Measurements from ENCODE around the gene CSMD2. TPM values are rescaled to one million over a fixed set of nuclear protein-coding genes. Genes with fewer than 3 reads are reported as not detected.

The CSMD2 gene
- total and polyA plus RNA-seq, 8 donors = 0.20 to 0.81 (median 0.47) TPM

DNA sequence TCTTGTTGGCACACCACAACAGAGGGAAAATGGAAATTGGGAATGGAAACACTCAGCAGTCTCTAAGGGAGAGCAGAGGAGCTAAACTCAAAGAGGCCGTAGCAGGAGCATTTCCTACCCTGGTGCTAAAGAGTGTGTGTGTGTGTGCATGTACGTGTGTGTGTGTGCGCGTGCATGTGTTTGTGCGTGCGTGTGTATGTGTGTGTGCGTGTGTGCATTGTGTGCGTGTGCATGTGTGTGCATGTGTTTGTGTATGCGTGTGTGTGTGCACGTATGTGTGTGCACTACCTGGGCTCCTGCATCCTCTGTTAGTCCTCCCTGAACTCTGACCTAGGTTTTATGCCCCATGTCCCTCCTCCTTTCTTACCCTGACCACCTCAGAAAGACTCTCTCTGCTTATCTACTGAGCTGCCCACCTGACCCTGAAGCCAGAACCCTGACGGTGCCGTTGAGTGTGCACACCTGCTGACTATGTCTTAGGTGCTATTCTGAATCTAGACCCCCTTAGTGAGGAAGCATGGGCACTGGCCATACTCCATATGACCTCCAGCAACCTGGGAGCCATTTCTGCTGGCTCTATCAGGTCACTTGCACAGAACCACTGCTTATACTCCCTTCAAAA lies 458.3 kb downstream of the CSMD2 start:
- TF ChIP-seq, protein P1, sequence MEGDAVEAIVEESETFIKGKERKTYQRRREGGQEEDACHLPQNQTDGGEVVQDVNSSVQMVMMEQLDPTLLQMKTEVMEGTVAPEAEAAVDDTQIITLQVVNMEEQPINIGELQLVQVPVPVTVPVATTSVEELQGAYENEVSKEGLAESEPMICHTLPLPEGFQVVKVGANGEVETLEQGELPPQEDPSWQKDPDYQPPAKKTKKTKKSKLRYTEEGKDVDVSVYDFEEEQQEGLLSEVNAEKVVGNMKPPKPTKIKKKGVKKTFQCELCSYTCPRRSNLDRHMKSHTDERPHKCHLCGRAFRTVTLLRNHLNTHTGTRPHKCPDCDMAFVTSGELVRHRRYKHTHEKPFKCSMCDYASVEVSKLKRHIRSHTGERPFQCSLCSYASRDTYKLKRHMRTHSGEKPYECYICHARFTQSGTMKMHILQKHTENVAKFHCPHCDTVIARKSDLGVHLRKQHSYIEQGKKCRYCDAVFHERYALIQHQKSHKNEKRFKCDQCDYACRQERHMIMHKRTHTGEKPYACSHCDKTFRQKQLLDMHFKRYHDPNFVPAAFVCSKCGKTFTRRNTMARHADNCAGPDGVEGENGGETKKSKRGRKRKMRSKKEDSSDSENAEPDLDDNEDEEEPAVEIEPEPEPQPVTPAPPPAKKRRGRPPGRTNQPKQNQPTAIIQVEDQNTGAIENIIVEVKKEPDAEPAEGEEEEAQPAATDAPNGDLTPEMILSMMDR (IDR thresholded peaks at IDR 0.05) = no peak
- Histone ChIP-seq H3K36me3 (no peaks in the 10 kb centered on the region), H3K4me1 (no peaks in the 10 kb centered on the region), H3K27me3 (peaks cover 0 to 20% of the 10 kb centered on the region in 2 donors), H3K9me3 (no peaks in the 10 kb centered on the region), H3K4me3 (no peak overlapping the region), H3K27ac (no peak overlapping the region)
- intact Hi-C loops (cut with DNase I) = no loop called here
- DNase-seq (no peak), ATAC-seq (no peak)

DNA sequence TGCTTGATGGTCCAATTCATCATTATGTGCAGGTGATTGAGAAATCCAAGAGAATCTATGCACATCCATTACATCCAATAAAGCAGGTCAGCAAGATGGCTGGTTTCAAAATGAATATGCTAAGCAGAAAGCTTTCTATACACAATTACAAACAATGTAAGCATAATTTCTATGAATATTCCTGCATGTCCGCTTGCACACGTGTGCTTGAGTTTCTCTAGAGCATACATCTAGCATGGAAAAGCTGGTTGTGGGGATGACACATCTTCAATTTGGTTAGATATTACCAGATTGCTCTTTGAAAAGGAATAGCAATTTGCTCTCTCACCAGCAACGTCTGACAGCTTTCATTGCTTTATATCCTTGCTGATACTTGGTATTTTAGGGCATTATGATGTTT lies 461.6 kb downstream of the CSMD2 start:
- intact Hi-C loops (cut with DNase I) = no loop called here
- H3K4me1 ChIP-seq = no peaks in the 10 kb centered on the region
- DNase-seq = no peak
- TF ChIP-seq, protein P1 (IDR thresholded peaks at IDR 0.05) = no peak
- no peak overlapping the region for H3K4me3 ChIP-seq
- H3K27me3 ChIP-seq = peaks cover 0 to 13% of the 10 kb centered on the region in 2 donors
- H3K27ac ChIP-seq = no peak overlapping the region
- H3K9me3 ChIP-seq = no peaks in the 10 kb centered on the region
- H3K36me3 ChIP-seq = no peaks in the 10 kb centered on the region
- ATAC-seq = no peak

DNA sequence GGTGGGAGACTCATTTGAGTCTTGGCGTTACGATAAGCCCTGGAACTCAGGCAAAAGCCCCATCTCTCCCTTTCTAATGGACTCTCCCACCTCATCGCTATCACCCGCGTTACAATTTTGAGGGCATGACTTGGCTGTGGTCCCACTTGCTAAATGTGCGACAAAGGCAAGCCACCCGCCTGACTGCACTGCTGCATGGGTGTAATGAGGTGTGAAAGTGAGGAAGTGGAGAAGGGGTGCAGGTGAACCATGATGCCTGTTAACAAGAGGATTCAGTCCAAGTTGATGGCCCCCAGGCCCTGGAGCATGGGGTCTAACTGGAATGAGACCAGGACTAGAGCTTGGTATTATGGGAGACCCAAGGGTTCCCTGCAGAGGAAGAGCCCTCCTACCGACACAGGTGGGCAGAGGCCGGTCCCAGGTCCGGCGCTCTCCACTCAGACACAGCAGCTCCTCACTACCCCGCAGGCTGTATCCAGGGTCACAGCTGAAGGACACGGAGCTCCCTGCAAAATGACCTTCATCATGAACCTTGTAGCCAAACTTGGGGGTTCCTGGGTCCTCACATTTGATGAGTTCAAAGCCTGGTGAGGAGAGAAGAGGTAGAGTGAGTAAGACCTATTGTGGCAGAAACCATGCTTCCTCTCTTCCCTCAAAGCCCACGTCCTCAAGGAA lies 466.5 kb downstream of the CSMD2 start:
- Histone ChIP-seq H3K27me3 (peaks cover 0 to 9% of the 10 kb centered on the region in 2 donors), H3K4me1 (no peaks in the 10 kb centered on the region), H3K36me3 (no peaks in the 10 kb centered on the region), H3K4me3 (no peak overlapping the region), H3K9me3 (no peaks in the 10 kb centered on the region), H3K27ac (no peak overlapping the region)
- TF ChIP-seq, protein P1 (IDR thresholded peaks at IDR 0.05) = no peak
- no peak for ATAC-seq
- intact Hi-C loops (cut with DNase I) = no loop called here
- no peak for DNase-seq

DNA sequence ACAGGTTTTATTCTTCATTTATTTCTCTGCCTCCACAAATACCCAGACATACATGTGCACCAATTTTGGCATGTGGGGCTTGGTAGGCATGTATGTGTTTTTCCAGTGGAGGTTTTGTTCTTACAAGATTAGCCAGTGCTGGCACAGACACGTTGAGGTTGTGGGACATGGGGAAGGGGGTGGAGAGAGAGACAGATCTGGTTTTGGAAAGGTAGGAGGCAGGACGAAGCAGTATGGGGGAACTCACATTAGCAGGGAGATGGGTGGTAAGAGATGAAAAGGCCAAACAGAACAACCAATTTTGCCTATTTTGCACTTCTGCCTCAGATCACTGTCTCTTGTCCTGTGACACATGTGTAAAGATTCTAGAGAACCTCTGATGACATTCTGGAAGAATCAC lies 467.2 kb downstream of the CSMD2 start:
- no peak for ATAC-seq
- TF ChIP-seq, protein P1 (IDR thresholded peaks at IDR 0.05) = no peak
- intact Hi-C loops (cut with DNase I) = no loop called here
- no peaks in the 10 kb centered on the region for H3K36me3 ChIP-seq
- DNase-seq = no peak
- H3K9me3 ChIP-seq = no peaks in the 10 kb centered on the region
- H3K27ac ChIP-seq = no peak overlapping the region
- no peaks in the 10 kb centered on the region for H3K4me1 ChIP-seq
- H3K4me3 ChIP-seq = no peak overlapping the region
- peaks cover 0 to 9% of the 10 kb centered on the region in 2 donors for H3K27me3 ChIP-seq

DNA sequence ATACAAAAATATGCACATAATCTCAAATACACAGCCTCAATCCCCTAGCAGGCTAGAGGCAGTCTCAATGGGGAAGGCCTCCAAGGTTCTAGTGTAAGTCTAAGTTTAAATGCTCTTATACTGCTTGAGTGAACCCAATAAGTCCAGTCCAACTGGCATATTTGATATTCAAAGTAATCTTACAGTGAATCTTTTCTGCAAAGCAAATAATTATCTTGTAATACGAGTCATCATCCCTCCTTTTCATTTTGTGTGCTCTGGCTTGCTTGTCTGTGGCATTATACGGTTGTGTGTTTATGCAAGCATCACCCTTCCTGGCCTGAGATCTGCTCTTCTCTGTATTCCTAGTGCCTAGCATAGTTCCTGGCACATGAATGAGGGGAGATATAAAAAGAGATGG lies 468.1 kb downstream of the CSMD2 start:
- no peak for ATAC-seq
- Histone ChIP-seq H3K4me1 (no peaks in the 10 kb centered on the region), H3K36me3 (no peaks in the 10 kb centered on the region), H3K4me3 (no peak overlapping the region), H3K27ac (no peak overlapping the region), H3K27me3 (peaks cover 0 to 9% of the 10 kb centered on the region in 2 donors), H3K9me3 (no peaks in the 10 kb centered on the region)
- TF ChIP-seq, protein P1 (IDR thresholded peaks at IDR 0.05) = no peak
- DNase-seq = no peak
- intact Hi-C loops (cut with DNase I) = no loop called here
